Measurements from ENCODE around the gene YIPF7. TPM values are rescaled to one million over a fixed set of nuclear protein-coding genes. Genes with fewer than 3 reads are reported as not detected.

Gene YIPF7
- total RNA-seq, 1 experiment from 2014 or later = not detected

DNA sequence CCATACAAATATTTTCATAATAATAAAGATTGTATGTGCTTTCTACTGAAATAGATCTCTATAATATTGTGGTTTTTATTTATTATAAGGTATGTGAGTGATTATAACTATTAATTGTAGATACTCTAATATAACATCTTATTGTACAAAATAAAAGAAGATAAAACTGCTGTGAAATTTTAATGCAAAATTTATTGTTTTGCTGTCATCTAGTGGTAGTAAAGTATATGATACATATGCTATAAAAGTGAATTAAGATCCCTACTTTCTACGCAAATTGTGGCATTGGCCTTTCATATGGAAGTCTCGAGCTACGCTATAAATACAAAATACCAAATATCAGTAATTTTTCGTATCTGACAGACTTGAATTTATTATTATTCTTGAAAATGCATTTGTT, 19.3 kb downstream of the YIPF7 start:
- Mint-ChIP-seq H3K4me3 (no peak overlapping the region), H3K27ac (no peak overlapping the region), H3K4me1 (no peaks in the 10 kb centered on the region), H3K27me3 (ENCODE audit: low read depth) (no peaks in the 10 kb centered on the region), H3K9me3 (no peaks in the 10 kb centered on the region), H3K36me3 (no peaks in the 10 kb centered on the region)
- no peak for TF ChIP-seq NFE2L1 (CRISPR knock-in tag; IDR thresholded peaks at IDR 0.05)
- TF ChIP-seq, protein P1, sequence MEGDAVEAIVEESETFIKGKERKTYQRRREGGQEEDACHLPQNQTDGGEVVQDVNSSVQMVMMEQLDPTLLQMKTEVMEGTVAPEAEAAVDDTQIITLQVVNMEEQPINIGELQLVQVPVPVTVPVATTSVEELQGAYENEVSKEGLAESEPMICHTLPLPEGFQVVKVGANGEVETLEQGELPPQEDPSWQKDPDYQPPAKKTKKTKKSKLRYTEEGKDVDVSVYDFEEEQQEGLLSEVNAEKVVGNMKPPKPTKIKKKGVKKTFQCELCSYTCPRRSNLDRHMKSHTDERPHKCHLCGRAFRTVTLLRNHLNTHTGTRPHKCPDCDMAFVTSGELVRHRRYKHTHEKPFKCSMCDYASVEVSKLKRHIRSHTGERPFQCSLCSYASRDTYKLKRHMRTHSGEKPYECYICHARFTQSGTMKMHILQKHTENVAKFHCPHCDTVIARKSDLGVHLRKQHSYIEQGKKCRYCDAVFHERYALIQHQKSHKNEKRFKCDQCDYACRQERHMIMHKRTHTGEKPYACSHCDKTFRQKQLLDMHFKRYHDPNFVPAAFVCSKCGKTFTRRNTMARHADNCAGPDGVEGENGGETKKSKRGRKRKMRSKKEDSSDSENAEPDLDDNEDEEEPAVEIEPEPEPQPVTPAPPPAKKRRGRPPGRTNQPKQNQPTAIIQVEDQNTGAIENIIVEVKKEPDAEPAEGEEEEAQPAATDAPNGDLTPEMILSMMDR (IDR thresholded peaks at IDR 0.05) = no peak
- no peak for TF ChIP-seq MXD4 (CRISPR knock-in tag; IDR thresholded peaks at IDR 0.05; ENCODE audit: borderline replicate concordance)
- no peak for TF ChIP-seq ZNF425 (CRISPR knock-in tag; conservative IDR thresholded peaks at IDR 0.05)
- TF ChIP-seq HMGXB4 (CRISPR knock-in tag; IDR thresholded peaks at IDR 0.05) = no peak
- no peak for TF ChIP-seq NFYB (CRISPR knock-in tag; conservative IDR thresholded peaks at IDR 0.05; ENCODE audit: low read depth)
- no peak for TF ChIP-seq ZNF396 (CRISPR knock-in tag; IDR thresholded peaks at IDR 0.05; ENCODE audit: borderline replicate concordance)
- TF ChIP-seq ARID4B (CRISPR knock-in tag; IDR thresholded peaks at IDR 0.05; ENCODE audit: borderline replicate concordance) = no peak
- no peak for TF ChIP-seq NR1H2 (CRISPR knock-in tag; IDR thresholded peaks at IDR 0.05)
- TF ChIP-seq ZNF138 (CRISPR knock-in tag; conservative IDR thresholded peaks at IDR 0.05) = no peak
- TF ChIP-seq, protein P2, sequence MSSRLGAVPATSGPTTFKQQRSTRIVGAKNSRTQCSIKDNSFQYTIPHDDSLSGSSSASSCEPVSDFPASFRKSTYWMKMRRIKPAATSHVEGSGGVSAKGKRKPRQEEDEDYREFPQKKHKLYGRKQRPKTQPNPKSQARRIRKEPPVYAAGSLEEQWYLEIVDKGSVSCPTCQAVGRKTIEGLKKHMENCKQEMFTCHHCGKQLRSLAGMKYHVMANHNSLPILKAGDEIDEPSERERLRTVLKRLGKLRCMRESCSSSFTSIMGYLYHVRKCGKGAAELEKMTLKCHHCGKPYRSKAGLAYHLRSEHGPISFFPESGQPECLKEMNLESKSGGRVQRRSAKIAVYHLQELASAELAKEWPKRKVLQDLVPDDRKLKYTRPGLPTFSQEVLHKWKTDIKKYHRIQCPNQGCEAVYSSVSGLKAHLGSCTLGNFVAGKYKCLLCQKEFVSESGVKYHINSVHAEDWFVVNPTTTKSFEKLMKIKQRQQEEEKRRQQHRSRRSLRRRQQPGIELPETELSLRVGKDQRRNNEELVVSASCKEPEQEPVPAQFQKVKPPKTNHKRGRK (CRISPR knock-in tag; IDR thresholded peaks at IDR 0.05; ENCODE audit: borderline replicate concordance) = no peak
- TF ChIP-seq TEAD4 (CRISPR knock-in tag; IDR thresholded peaks at IDR 0.05) = no peak
- TF ChIP-seq ATF2 (CRISPR knock-in tag; IDR thresholded peaks at IDR 0.05; ENCODE audit: borderline replicate concordance, low read depth) = no peak
- ATAC-seq (no peak), DNase-seq (ENCODE audit: low spot score) (no peak)
- CTCF ChIA-PET = no interaction called here
- POLR2A ChIA-PET = no interaction called here
